Ishikawa (cell line): ENCODE results near the gene DDX28.

ENCODE experiments used
- CEBPB ChIP-seq: IDR thresholded peaks from 2 replicates; pipeline ENCODE4 v1.6.1; 2012
- CREB1 ChIP-seq: IDR thresholded peaks from 2 replicates; pipeline ENCODE4 v1.6.1; 2012; ENCODE audit warnings: low read depth
- EGR1 ChIP-seq: IDR thresholded peaks from 2 replicates; pipeline ENCODE4 v1.6.1; 2012
- EP300 ChIP-seq: IDR thresholded peaks from 2 replicates; pipeline ENCODE4 v1.6.1; 2012; ENCODE audit warnings: borderline replicate concordance
- FOXM1 ChIP-seq: IDR thresholded peaks from 2 replicates; pipeline ENCODE4 v1.6.1; 2012; ENCODE audit warnings: low read depth, borderline replicate concordance
- MAX ChIP-seq: IDR thresholded peaks from 2 replicates; pipeline ENCODE4 v1.6.1; 2012
- NFIC ChIP-seq: IDR thresholded peaks from 2 replicates; pipeline ENCODE4 v1.6.1; 2012
- RAD21 ChIP-seq: IDR thresholded peaks from 2 replicates; pipeline ENCODE4 v1.6.1; 2012; ENCODE audit warnings: low read depth
- REST ChIP-seq: IDR thresholded peaks from 2 replicates; pipeline ENCODE4 v1.6.1; 2012; ENCODE audit warnings: low read depth, mild to moderate bottlenecking
- TAF1 ChIP-seq: IDR thresholded peaks from 2 replicates; pipeline ENCODE4 v1.6.1; 2012; ENCODE audit warnings: low read depth, mild to moderate bottlenecking
- TCF12 ChIP-seq: IDR thresholded peaks from 2 replicates; pipeline ENCODE4 v1.6.1; 2012; ENCODE audit warnings: low read depth
- TEAD4 ChIP-seq: IDR thresholded peaks from 2 replicates; pipeline ENCODE4 v1.6.1; 2012
- USF1 ChIP-seq: IDR thresholded peaks from 2 replicates; pipeline ENCODE4 v1.6.1; 2012
- YY1 ChIP-seq: IDR thresholded peaks from 2 replicates; pipeline ENCODE4 v1.6.1; 2012; ENCODE audit warnings: low read depth

Gene DDX28

GRCh38 chr16:68065716-68066305, 42.8 kb upstream of the DDX28 start:
- TF ChIP-seq CREB1 (no peak), EP300 (no peak), USF1 (no peak), FOXM1 (no peak), NFIC (no peak), RAD21 (no peak), CEBPB (no peak), REST (no peak), TCF12 (no peak), TAF1 (no peak), EGR1 (no peak), YY1 (no peak), TEAD4 (no peak), MAX (no peak)

- TF ChIP-seq RAD21: peak; percentile 72
- TF ChIP-seq REST: no peak
Observed at GRCh38 chr16:68064791-68065365, 41.8 kb upstream of the DDX28 start.

GRCh38 chr16:68062910-68063393, 39.9 kb upstream of the DDX28 start:
- TF ChIP-seq MAX (no peak), EGR1 (no peak), TCF12 (no peak)

GRCh38 chr16:68061396-68061795, 38.4 kb upstream of the DDX28 start:
- TF ChIP-seq TAF1: no peak
- no peak for TF ChIP-seq CREB1
- TF ChIP-seq REST: no peak
- TF ChIP-seq EP300: no peak
- no peak for TF ChIP-seq YY1
- TF ChIP-seq USF1: no peak
- TF ChIP-seq RAD21: no peak
- no peak for TF ChIP-seq EGR1
- no peak for TF ChIP-seq TCF12
- no peak for TF ChIP-seq TEAD4
- TF ChIP-seq NFIC: no peak

GRCh38 chr16:68059804-68060203, 36.8 kb upstream of the DDX28 start:
- TF ChIP-seq FOXM1 (no peak), CREB1 (no peak), USF1 (no peak), EP300 (no peak), TEAD4 (no peak)
